Amniotic stem cell (primary cell): Measurements from ENCODE around the gene ZNF24.
A peak's percentile ranks its signal among the peaks of the same experiment; 100 is the strongest.

Source experiments
- DNase-seq: peaks from one replicate; lab custom pipeline; 2025; lab: John Stamatoyannopoulos, UW

ZNF24 gene

GRCh38 chr18:35343936-35344735 is at the start of gene ZNF24:
ZNF24 (minus strand) TSS chr18:35344420; CDS start chr18:35340650, 3,770 bp downstream.
- DNase-seq = peak; percentile 93

- no peak for DNase-seq
Observed at GRCh38 chr18:35393716-35394115, 49.5 kb upstream of the ZNF24 start.

GRCh38 chr18:35392375-35392774 is 48.2 kb upstream of the ZNF24 start:
- no peak for DNase-seq

- no peak for DNase-seq
Observed at GRCh38 chr18:35390951-35391700, 46.9 kb upstream of the ZNF24 start.

GRCh38 chr18:35389095-35389618 is 44.9 kb upstream of the ZNF24 start:
- no peak for DNase-seq

- no peak for DNase-seq
Observed at GRCh38 chr18:35387152-35387571, 42.9 kb upstream of the ZNF24 start.

GRCh38 chr18:35386600-35387100 is 42.4 kb upstream of the ZNF24 start:
- peak; percentile 33 for DNase-seq

- no peak for DNase-seq
Observed at GRCh38 chr18:35383136-35383535, 38.9 kb upstream of the ZNF24 start.

- no peak for DNase-seq
Observed at GRCh38 chr18:35379421-35379820, 35.2 kb upstream of the ZNF24 start.

GRCh38 chr18:35378574-35378896 is 34.3 kb upstream of the ZNF24 start:
- no peak for DNase-seq

GRCh38 chr18:35377875-35378573 is 33.8 kb upstream of the ZNF24 start:
- DNase-seq = no peak

GRCh38 chr18:35376742-35377695 is 32.8 kb upstream of the ZNF24 start, which contains the start of gene ZNF396:
ZNF396 (minus strand) TSS chr18:35377337; CDS start chr18:35374292, 3,045 bp downstream.
- DNase-seq = no peak

- DNase-seq = no peak
Observed at GRCh38 chr18:35376393-35376741, 32.1 kb upstream of the ZNF24 start.

GRCh38 chr18:35374708-35375107 is 30.5 kb upstream of the ZNF24 start:
- DNase-seq = no peak

GRCh38 chr18:35371412-35372195 is 27.4 kb upstream of the ZNF24 start:
- no peak for DNase-seq

GRCh38 chr18:35369126-35369525 is 24.9 kb upstream of the ZNF24 start:
- DNase-seq = no peak

- no peak for DNase-seq
Observed at GRCh38 chr18:35368595-35368994, 24.4 kb upstream of the ZNF24 start.

GRCh38 chr18:35362531-35362930 is 18.3 kb upstream of the ZNF24 start:
- DNase-seq = no peak

GRCh38 chr18:35361570-35362321 is 17.5 kb upstream of the ZNF24 start:
- DNase-seq = no peak
